A172 (cell line): ENCODE data around the gene EFNA5. TPM values are rescaled to one million over a fixed set of nuclear protein-coding genes. Genes with fewer than 3 reads are reported as not detected.

Experiments used
- DNase-seq: peaks from one replicate; pipeline ENCODE4 v3.0.0-alpha.2; 2015; ENCODE audit warnings: low spot score
- total RNA-seq: library from RNA; depleted of rRNA; stranded (reverse); fragments of >200 nt; shearing (Covaris generic); gene quantifications from 2 replicates; pipeline ENCODE4 v1.2.3, GENCODE V29; 2014

The EFNA5 gene
- total RNA-seq, 1 experiment from 2014 or later, result 3.4 TPM

DNA sequence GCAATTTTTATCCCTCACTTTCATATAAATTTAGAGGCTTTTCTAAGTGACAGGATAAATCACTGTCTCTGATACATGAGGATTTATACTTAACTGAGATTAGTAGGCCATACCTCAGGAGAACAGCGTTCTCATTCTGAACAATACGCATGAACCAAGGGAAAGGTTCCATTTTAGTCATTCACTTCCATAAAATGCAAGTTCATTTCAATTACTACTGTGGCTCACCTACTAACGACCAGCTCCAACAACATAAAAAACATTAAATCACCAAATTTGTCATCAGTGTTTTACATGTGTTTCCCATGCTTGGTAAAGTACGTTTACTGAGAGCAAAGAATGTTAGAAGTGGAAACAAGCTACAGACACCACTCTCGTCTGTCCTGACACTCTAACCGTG, 67.4 kb downstream of the EFNA5 start:
- no peak for DNase-seq

DNA sequence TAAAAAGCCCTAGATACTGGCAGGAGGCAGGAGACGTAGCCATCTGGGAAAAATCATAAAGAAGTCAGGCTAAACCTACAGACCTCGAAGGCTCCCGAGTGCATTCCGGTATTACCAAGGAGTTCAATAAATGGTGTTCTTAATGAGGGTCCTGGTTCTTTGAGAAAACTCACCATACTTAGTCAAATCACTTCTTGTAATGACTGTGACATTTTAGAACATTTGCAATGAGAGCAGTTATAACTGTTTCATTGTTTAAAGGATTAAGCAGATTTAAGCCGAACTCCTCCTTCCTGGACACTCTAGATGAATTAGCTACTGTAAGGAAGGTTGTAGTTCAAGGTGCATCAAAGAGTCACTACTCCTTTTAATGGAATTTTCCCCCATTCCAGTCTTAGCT, 67.8 kb downstream of the EFNA5 start:
- no peak for DNase-seq

DNA sequence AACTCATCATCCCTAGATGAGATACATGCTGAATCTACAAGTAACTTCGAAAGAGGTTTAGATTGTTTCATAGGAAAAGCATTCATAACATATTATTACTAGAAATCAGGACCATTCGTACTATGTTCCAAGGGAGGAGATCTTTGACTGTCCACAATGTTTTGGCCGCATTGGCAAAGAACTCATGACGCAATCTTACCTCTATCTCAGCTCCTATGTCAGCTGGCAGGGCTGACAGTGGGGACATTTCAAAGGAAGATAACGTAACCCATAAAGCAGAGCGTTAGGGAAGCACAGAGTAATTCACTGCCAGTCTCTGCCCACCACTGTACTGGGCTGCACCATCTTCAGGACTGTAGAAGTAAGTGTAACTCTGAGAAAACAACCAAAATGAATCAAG, 69.7 kb downstream of the EFNA5 start:
- no peak for DNase-seq

DNA sequence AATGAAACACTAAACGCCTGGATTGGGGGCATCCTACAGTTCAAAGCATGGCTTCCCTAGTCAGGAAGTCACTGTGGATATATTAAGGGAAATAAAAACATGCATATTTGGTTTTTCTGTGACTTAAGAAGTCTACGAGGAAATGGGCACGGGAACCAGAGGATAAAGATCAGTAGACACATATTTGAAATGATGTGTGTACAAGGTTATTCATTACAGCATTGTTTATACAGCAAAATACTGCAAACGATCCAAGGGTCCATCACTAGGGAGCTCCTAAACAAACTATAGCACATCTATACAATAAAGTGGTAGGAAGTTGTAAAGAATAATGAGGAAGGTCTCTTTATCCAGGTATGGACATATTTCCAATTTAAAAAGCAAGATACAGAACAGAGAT, 71.8 kb downstream of the EFNA5 start:
- no peak for DNase-seq

DNA sequence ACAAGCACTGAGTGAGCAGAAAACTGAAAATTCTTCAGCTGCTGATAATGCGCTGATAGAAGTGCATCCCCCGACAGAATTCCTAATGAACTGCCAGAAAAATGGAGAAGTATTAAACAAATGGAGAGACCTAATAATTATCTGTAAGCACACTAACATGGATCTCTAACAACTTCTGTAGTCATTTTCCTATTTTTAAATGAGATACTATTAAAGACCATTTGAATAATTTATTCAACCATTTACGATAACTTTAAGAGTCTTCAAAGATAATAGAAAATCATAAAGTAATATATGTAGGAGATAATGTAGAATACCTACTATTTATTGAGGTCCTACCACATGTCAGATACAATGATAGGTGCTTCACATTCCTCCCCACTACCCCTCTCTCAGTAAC, 72.9 kb downstream of the EFNA5 start:
- DNase-seq, result no peak

DNA sequence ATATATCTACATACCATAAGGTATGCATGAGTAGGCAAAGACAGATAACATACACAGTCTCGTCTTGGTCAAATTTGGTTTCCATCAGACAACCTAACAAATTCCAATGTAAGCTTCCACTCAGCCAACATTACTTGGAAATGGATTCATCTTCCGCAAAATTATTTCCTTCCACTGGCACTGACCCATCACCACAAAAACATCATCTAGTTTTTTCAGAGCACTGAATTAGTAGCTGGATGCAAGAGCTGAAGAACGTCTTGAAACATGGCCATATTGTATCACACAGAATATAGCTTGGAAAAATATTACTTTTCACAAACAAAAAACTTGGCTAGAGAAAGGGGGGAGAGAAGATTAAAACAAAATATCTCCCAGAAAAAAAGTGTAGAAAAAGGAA, 73.5 kb downstream of the EFNA5 start:
- no peak for DNase-seq

DNA sequence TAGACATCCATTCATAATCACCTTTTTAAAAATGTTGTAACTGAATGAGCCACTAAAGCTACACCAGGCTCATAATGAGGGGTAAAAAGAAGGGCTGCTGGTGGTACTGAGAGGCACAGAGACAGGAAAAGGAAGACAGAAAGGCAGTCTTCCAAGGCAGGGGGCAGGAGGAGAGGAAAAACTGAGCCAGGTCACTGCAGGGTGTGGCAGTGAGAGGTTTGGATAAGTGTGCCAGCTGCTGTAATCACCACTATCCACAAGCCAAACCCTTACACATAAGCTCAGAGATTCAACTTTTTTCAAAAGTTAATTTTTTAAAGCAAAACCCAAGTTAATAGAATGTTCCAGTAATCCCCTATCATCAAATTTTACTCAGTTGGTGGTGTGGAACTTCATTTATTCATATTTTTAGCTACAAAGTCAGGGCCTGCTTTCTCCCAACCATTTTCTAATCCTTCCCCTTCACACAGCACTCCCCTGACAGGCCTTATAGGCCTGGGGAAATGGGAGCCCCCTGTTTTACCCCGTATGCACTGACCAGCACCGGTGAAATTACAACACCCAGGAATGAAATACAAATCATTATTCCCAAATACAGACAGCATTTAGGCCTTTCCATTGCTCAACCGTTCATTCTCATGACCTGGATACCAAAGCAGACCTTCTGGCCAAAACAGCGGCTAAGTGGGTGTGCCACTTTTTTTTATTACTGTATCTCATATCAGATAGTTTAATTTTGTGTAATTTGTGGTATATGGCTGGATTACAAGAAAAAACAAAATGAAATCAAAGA, 76.3 kb downstream of the EFNA5 start:
- DNase-seq, result no peak

DNA sequence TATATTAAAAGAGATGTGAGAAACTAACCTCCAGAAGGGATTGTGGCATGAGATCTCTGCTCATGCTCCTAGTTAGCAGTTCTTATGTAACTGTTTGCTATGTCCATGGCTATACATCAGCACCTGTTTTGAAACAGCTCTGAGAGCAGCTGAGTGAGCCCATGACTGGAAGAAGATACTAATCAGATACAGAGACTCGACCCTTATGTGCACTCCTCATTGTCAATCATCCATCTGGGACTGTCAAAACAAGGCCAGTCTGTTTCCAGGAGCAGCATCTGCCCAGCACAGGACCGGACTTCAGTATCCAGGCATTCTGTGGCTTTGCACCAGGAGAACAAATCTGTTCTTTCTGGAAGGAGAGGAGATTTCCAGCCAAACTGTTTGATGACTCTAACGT, 77.7 kb downstream of the EFNA5 start:
- DNase-seq, result no peak

DNA sequence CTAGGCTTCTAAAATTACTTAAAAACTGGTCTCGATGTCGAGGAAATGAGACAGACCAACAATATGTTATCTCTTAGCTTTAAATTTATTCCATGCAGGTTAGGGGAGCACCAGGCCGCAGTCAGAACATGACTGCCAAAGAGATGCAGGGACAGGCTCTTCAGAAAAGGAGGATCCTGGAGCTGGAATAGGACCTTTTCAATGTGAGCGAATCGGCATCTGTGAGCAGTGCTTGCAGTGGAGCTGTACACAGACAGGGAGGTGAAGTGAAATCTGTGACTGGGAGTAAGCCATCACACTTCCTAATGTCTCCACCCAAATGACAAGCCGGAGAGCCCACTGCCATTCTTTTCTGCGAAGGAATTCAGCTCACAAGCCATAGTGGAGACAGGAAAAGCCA, 78.2 kb downstream of the EFNA5 start:
- DNase-seq, result no peak

DNA sequence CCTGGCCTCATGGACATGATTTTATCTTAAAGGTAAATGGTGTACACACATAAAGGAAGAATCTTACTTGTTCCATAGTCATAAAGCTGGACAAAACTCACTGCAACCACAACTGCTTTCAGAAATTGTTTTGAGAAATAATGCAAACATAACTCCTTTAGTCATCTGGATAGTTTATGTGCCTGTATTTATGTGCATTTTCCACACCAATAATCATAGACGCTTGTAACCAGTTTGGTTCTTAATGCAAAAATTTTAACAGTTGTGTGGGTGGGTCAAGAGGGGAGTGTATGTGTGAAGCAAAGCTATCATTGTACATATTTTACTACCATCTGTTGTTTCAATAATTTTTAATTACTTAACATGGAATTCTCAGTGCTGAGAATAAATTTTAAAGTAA, 80.1 kb downstream of the EFNA5 start:
- DNase-seq, result no peak

DNA sequence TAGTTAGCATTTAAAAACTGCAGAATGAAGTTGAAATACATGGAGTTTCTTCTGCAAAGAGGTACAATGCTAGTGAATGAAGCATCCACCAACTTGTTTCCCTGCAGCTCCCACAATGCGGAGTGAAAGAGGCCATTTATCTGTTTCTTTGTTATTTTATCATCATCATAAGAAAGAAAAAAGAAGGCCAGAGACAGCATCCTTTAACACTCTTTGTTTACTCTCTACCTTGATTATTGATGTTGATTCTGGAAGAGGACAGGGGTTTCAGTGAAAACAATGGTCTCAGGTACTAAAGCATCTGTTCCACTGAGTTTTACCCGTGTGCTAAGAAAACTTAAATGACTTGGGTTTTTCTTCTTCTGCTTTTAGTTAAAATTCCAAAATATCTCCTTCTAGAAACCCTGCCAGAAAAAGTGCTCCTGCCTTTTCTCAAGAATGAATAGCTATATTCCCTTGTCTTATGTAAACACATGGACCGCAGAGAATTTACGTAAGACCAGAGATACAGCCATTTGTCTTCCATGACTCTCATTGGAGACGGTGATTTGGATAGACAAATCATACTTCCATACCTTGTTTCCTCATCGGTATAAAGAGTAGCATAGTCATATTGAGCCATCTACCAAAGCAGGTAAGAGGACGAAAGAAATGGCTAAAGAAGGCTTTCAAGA, 81.1 kb downstream of the EFNA5 start:
- DNase-seq, result no peak

DNA sequence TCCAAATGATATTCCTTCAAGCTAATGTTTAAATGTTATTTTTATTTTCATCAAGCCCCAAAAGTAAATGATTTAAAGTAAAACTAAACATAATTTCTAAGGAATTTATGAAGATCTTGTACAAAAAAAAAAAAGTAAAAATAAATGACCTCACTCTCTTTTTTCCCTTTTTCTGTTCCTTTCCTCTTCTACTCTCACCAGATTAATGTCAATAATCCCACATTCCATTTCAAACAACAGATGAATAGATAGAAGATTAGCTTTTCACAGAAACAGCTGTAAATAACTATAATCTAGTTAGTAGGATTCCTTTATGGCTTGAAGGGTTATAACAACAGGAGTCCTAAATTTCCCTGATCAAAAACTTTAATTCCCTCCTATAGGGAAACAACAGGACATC, 88.1 kb downstream of the EFNA5 start:
- no peak for DNase-seq

DNA sequence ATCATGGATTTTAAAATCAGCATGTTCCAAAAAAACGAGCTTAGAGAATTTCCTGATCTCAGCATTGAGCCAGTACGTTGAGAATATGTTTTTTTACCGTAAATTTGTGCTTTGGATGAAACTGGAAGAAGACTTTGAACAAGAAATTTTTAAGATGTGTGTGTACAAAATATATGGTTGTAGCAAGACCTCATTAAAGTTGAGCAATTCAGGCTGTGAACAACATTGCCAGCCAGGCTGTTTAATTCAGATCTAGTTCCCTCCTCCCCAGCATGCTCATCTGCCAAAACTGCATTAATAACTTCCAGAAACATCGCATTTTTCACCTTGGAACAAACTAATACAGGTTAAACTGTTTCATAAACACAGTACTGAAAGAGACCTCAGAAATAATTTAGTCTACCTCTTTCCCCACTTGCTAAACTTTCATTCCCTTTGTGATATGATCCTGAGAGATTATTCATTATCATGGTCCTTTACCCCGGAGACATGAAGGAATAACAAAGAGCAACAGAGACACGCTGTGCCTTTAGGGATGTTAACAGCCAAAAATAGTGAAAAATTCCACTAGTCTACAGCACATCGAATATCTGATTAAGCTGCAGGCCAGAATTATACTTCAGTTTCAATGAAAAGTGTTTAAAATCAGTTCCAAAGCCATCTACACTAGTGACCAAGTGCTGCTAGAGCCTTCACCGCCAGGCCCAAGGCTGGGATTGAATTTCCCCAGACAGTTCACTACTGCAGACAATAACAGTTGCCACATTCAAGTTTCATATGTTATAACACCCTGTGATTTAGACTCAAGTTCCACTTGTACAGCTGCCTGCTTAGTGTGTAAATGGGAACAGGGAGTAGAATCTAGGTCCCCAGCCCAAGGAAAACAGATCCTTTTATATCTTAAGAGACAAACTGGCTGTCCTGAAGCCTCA, 89.6 kb downstream of the EFNA5 start:
- DNase-seq, result no peak

DNA sequence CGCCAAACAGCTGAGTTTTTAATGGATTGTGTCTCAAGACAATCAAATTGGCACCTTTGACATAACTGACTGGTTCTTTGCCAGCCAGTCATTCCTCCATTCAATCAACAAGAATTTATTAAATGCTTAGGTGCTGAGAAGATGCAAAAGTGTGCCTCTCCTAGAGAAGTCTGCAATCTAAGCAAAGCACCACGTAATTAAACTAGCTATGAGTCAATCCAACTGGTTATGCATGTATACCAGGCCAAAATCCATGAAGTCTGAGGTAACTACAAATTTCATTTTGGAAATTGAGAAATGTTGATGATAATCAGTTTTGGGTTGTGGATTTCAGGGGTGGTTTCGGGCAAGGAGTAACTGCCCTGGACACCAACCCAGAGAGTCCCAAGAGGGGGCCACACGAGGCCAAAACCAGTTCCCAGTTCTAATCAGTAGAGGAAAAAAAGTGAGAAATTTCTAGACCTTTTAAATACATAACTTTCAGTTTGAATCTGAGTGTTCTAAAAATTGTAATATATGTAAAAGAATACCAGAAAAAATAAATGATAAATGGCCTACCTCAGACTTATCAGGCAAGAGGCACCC, 92.6 kb downstream of the EFNA5 start:
- DNase-seq, result no peak

DNA sequence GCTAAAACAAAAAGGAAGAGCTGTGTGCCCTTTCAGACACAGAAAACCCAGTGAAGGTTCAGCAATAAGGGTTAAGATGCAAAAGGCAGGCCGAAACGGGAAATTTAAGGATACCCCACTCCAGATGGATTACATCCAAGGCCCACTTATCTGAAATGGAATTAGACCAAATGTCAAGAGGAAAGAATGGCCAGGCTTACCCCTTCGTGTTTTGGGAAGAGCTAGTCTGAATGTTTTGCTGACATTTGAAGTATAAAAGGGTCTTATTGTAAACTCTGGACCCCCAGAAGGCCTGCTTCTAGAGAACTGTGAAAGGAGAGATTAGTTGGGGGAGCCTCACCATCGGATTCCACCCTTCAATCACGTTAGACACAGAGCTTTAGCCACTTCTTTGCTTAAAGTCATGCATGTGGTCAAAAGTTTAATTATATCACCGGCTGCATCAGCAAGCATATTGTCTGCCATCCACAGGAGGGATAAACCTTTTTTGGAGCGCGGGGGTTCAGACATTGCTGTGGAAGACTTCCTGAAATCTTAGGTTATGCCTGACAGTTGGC, 93.3 kb downstream of the EFNA5 start:
- DNase-seq, result no peak

DNA sequence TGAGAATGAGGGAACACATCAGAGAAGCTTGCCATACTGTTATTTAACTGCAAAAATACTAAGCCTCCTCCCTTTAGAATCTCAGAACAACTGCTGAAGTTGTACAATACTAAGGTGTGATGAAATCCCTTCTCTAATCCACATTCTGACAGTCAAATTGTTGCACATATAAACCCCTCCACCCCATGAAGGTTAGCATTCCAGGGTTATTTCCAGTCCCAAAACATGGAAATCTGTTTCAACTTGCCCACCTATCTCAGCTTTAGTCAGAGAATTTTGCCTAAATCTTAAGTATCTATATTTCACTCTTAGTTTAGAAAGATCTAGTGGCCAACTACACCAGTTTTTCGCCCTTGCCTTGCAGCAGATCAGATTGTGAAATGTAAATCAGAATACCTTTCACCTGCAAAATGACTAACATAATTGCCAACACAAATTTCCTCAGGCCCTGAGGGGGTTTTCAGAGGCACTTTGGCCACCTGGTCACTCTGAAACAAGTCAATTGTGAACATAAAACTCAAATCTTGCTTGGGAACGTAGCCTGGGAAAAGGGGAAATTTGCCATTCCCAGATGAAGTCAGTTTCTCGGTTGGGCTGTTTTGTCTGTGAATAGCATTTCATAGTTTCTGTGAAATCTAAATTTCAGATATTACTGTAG, 93.9 kb downstream of the EFNA5 start:
- DNase-seq, result no peak

DNA sequence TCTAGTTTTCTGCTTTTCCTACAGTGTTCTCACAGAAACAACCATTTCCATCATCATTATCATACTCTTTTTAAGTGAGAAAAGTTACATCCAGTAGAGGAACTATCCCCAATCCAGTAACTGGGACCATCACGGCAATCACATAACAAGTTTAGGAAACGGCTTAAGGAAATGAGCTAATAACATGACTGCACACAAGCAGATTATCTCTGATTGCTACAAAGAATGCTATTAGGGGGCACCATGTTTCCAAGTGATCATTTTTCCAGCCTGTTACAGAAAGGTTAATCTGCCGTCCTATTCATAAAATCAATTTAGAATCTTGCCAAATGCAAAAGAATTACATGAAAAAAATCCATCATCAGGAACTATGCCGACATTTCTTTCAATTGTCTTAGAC, 94.6 kb downstream of the EFNA5 start:
- DNase-seq, result no peak

DNA sequence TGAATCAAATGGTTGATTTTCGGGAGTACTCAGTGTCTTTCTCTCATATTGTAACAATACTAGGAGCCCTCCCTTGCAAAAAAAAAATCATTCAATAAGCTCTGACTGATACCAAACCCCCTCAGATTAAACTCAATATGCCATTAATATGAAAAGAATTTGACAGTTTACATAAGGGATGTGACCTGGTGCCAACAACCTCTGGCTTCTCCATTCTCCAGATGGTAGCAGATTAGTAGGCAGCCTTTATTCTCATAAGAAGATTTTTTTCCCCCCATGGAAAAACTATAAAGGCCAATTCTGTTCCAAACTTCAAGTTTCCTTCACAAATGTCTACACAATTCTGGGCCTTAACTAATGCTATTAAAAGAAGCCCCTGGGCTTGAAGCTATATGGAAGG, 96.5 kb downstream of the EFNA5 start:
- DNase-seq, result no peak

DNA sequence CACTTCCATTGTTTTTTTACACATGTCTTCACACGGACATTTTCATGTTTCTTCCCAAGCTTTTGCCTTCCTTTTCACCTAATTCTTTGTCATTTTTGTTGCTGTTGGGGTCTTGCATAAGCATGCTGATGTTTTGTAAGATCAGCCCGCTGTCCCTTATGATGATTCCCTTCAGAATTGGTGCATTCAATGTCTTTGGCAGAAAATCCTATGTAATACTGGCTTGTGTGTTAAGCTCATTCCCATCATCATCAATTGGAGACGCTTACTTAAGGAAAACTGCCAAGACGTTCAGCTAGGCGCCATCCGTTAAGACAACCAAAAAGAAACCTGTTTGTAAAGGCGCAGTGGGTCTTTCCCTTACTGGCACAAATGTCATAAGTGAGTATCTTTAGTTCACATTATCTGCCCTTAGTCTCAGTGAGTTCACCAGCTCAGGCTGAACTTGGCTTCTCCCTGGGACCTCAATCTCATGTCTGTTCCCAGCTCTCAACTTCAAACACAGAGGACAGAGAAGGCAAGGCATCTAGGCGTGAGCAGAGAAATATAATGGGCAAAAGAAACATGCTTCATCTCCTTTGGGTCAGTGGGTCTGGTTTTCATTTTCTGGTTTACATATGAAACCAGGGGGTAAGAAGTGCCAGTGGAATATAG, 97.9 kb downstream of the EFNA5 start:
- no peak for DNase-seq

DNA sequence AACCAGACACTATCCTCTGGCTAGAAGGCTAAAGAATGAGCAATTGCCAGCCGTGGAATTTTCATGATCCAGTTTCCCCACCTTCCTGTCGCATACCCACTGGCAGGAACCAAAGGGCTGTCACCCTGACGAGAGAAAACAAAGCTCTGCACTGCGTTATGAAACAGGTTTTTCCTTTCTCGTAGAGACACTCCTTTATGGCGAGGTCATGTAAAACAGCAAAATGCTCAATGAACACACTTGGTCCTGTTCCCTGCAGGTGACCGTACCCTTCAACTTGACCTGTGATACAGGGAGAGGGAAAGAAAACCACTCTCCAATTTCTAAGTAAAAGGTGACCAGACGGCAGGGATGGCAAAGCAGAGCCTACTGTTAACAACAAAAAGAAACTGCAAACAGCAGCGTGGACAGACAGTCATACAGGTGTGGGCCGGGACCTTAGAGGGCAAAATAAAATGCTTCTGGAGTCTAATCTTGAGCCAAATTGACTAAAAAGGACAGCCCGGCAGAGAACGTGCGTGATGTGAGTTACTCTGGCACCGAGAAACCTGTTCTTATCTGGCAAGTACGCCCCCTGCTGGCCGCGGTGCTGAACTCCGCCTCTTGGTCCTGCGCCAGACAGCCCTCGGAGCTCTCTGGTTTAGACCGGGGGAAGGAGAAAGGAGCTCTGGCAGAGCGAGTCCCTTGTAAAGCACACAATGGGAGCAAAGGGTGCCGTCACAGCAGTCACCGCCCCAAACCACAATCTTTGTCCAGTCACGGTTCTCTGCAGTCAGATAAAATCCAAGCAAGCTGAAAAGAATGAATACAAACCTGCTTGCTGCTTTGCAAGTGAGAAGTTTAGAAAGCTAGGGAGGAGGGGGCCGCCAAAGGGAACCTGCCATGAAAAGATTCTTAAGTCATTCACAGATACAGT, 98.9 kb downstream of the EFNA5 start:
- peak; percentile 93 for DNase-seq
